ENCODE measurements around the gene KRT16.
"Not testable (repeated sequence)": the region's sequence is repeated elsewhere in the genome, so short reads cannot be mapped to it uniquely, and the experiment has no call there.

Gene KRT16

GRCh38 chr17:41583137-41584127 lies 29.1 kb downstream of the KRT16 start:
- no peak for DNase-seq (ENCODE audit: low read depth in 2 of 2, low spot score in 1 of 2)

GRCh38 chr17:41582061-41582968 lies 30.3 kb downstream of the KRT16 start:
- not testable (repeated sequence) for DNase-seq (ENCODE audit: low read depth in 2 of 2, low spot score in 1 of 2)

- no peak for DNase-seq (ENCODE audit: low read depth in 2 of 2, low spot score in 1 of 2)
Observed at GRCh38 chr17:41581366-41582060, 31.1 kb downstream of the KRT16 start.

GRCh38 chr17:41580687-41581365 lies 31.7 kb downstream of the KRT16 start:
- no peak for DNase-seq (ENCODE audit: low read depth in 2 of 2, low spot score in 1 of 2)

GRCh38 chr17:41580244-41580575 lies 32.4 kb downstream of the KRT16 start:
- no peak for DNase-seq (ENCODE audit: low read depth in 2 of 2, low spot score in 1 of 2)

GRCh38 chr17:41579484-41580243 lies 32.9 kb downstream of the KRT16 start:
- DNase-seq (ENCODE audit: low read depth in 2 of 2, low spot score in 1 of 2): peak; percentile 3 to 11

GRCh38 chr17:41578971-41579370 lies 33.6 kb downstream of the KRT16 start:
- no peak for DNase-seq (ENCODE audit: low read depth in 2 of 2, low spot score in 1 of 2)

GRCh38 chr17:41578538-41578937 lies 34.0 kb downstream of the KRT16 start:
- DNase-seq (ENCODE audit: low read depth in 2 of 2, low spot score in 1 of 2): no peak

GRCh38 chr17:41576740-41577139 lies 35.8 kb downstream of the KRT16 start:
- DNase-seq (ENCODE audit: low read depth in 2 of 2, low spot score in 1 of 2): not testable (repeated sequence)

- no peak for DNase-seq (ENCODE audit: low read depth in 2 of 2, low spot score in 1 of 2)
Observed at GRCh38 chr17:41575336-41575735, 37.2 kb downstream of the KRT16 start.

- no peak for DNase-seq (ENCODE audit: low read depth in 2 of 2, low spot score in 1 of 2)
Observed at GRCh38 chr17:41571561-41572434, 40.8 kb downstream of the KRT16 start, which contains the start of gene KRT9. TSS of gene KRT9 (minus strand) at chr17:41572059. CDS start at chr17:41571992, 67 bp downstream.

GRCh38 chr17:41567317-41567716 lies 45.2 kb downstream of the KRT16 start:
- DNase-seq (ENCODE audit: low read depth in 2 of 2, low spot score in 1 of 2): no peak

GRCh38 chr17:41565338-41565737 lies 47.2 kb downstream of the KRT16 start:
- no peak for DNase-seq (ENCODE audit: low read depth in 2 of 2, low spot score in 1 of 2)

- DNase-seq (ENCODE audit: low read depth in 2 of 2, low spot score in 1 of 2): no peak
Observed at GRCh38 chr17:41563607-41564170, 48.9 kb downstream of the KRT16 start.

- no peak for DNase-seq (ENCODE audit: low read depth in 2 of 2, low spot score in 1 of 2)
Observed at GRCh38 chr17:41561554-41561953, 51.0 kb downstream of the KRT16 start.

All from stimulated activated CD8-positive, alpha-beta memory T cell treated with anti-CD3 and anti-CD28 coated beads, Interleukin-4, amount 100 ng/mL, for 4 hours (primary cell).